IMR-90 (cell line): ENCODE measurements around the gene C1orf105. TPM values are rescaled to one million over a fixed set of nuclear protein-coding genes. Genes with fewer than 3 reads are reported as not detected.

Experiments
- ATAC-seq: fragments of 200-7000 bp; cut with Tn5 transposase; 2 replicates; pipeline ENCODE4 v1.9.1; 2020; ENCODE audit warnings: low read depth, mild to moderate bottlenecking, moderate library complexity
- BruUV-seq: library from RNA; stranded (reverse); fragments of 400-500 nt; replicated peaks from 2 replicates; lab custom pipeline; 2021; lab: Mats Ljungman, UMichigan
- CTCF ChIA-PET: fragments of 300-600 bp; formaldehyde crosslinking; extraction: SDS; loops from one replicate; lab custom pipeline; 2021; ENCODE audit warnings: antibody characterized with exemption; lab: Yijun Ruan, JAX
- POLR2A ChIA-PET: fragments of 300-600 bp; sonication (Branson Sonifier 250); formaldehyde crosslinking; loops from one replicate; lab custom pipeline; 2022; ENCODE audit warnings: antibody characterized with exemption; ENCODE audit not compliant: unreplicated experiment; lab: Charles Lee
- DNase-seq: peaks from one replicate; pipeline ENCODE4 v3.0.0; 2013
- H2AFZ ChIP-seq: replicated peaks from 2 replicates; pipeline ENCODE3; 2013; ENCODE audit warnings: low read length, mild to moderate bottlenecking; ENCODE audit not compliant: poor library complexity
- H2AK5ac ChIP-seq: 2 replicates; pipeline ENCODE4 v1.6.1; 2013; ENCODE audit warnings: low read depth, low read length, inconsistent platforms
- H2AK9ac ChIP-seq: replicated peaks from 2 replicates; pipeline ENCODE3; 2013; ENCODE audit warnings: mild to moderate bottlenecking, low read depth, low read length, moderate library complexity; ENCODE audit not compliant: poor library complexity
- H2BK120ac ChIP-seq: 2 replicates; pipeline ENCODE4 v1.6.1; 2013; ENCODE audit warnings: low read depth, low read length, inconsistent platforms
- H2BK15ac ChIP-seq: 3 replicates; pipeline ENCODE4 v1.6.1; 2013; ENCODE audit warnings: low read depth, low read length, inconsistent platforms
- H2BK20ac ChIP-seq: 2 replicates; pipeline ENCODE4 v1.6.1; 2013; ENCODE audit warnings: low read depth, mild to moderate bottlenecking, inconsistent platforms, low read length, moderate library complexity
- H2BK5ac ChIP-seq: 2 replicates; pipeline ENCODE4 v1.6.1; 2013; ENCODE audit warnings: mild to moderate bottlenecking, low read depth, low read length, inconsistent platforms; ENCODE audit not compliant: poor library complexity, severe bottlenecking
- H3K14ac ChIP-seq: replicated peaks from 2 replicates; pipeline ENCODE4 v1.6.1; 2013; ENCODE audit warnings: low read depth, low read length, inconsistent platforms
- H3K18ac ChIP-seq: 2 replicates; pipeline ENCODE4 v1.6.1; 2013; ENCODE audit warnings: low read depth, low read length, control low read depth
- H3K23ac ChIP-seq: 2 replicates; pipeline ENCODE4 v1.6.1; 2013; ENCODE audit warnings: low read depth, low read length, inconsistent platforms
- H3K27ac ChIP-seq: 2 replicates; pipeline ENCODE4 v1.5.1; 2013; ENCODE audit warnings: mild to moderate bottlenecking, control low read depth, low read length; ENCODE audit not compliant: insufficient read depth
- H3K27me3 ChIP-seq: 2 replicates; pipeline ENCODE4 v1.6.1; 2013; ENCODE audit warnings: low read length; ENCODE audit not compliant: control insufficient read depth, insufficient read depth
- H3K36me3 ChIP-seq: 2 replicates; pipeline ENCODE4 v1.6.1; 2013; ENCODE audit warnings: low read length, mixed read lengths; ENCODE audit not compliant: control insufficient read depth, insufficient read depth
- H3K4ac ChIP-seq: 2 replicates; pipeline ENCODE4 v1.6.1; 2013; ENCODE audit warnings: low read depth, low read length, inconsistent platforms
- H3K4me1 ChIP-seq: 2 replicates; pipeline ENCODE4 v1.6.1; 2013; ENCODE audit warnings: low read length, mixed read lengths; ENCODE audit not compliant: control insufficient read depth, insufficient read depth
- H3K4me2 ChIP-seq: 2 replicates; pipeline ENCODE4 v1.6.1; 2013; ENCODE audit warnings: low read depth, mild to moderate bottlenecking, control low read depth, low read length, moderate library complexity
- H3K4me3 ChIP-seq: 2 replicates; pipeline ENCODE4 v1.5.1; 2013; ENCODE audit warnings: low read depth, mild to moderate bottlenecking, control low read depth, low read length, moderate library complexity; ENCODE audit not compliant: insufficient read depth
- H3K56ac ChIP-seq: 2 replicates; pipeline ENCODE4 v1.6.1; 2013; ENCODE audit warnings: low read length, inconsistent platforms; ENCODE audit not compliant: insufficient read depth; ENCODE audit errors: extremely low read depth
- H3K79me1 ChIP-seq, 2 experiments: 2 replicates each; pipeline ENCODE4 v1.6.1; 2013; ENCODE audit warnings: low read length in 2 of 2, inconsistent platforms in 1 of 2, low read depth in 1 of 2
- H3K9ac ChIP-seq: 2 replicates; pipeline ENCODE4 v1.6.1; 2013; ENCODE audit warnings: low read depth, low read length, control low read depth
- H3K9me1 ChIP-seq: 2 replicates; pipeline ENCODE4 v1.6.1; 2013; ENCODE audit warnings: low read length, inconsistent platforms; ENCODE audit not compliant: insufficient read depth
- H3K9me3 ChIP-seq: 2 replicates; pipeline ENCODE4 v1.6.1; 2013; ENCODE audit warnings: low read length; ENCODE audit not compliant: control insufficient read depth, insufficient read depth
- H4K20me1 ChIP-seq: 2 replicates; pipeline ENCODE4 v1.6.1; 2013; ENCODE audit warnings: low read length, inconsistent platforms; ENCODE audit not compliant: insufficient read depth
- H4K5ac ChIP-seq: 2 replicates; pipeline ENCODE4 v1.6.1; 2013; ENCODE audit warnings: mild to moderate bottlenecking, low read depth, low read length, control low read depth
- H4K8ac ChIP-seq, 2 experiments: 2 replicates each; pipeline ENCODE4 v1.6.1; 2013; ENCODE audit warnings: low read depth in 2 of 2, low read length in 2 of 2, control low read depth in 1 of 2, inconsistent platforms in 1 of 2
- H4K91ac ChIP-seq: 2 replicates; pipeline ENCODE4 v1.6.1; 2013; ENCODE audit warnings: low read depth, low read length, inconsistent platforms; ENCODE audit not compliant: insufficient read depth
- RCOR1 ChIP-seq: IDR thresholded peaks from 2 replicates; pipeline ENCODE4 v1.6.1; 2012; ENCODE audit warnings: mild to moderate bottlenecking, low read length, improper control_type of control experiment; ENCODE audit not compliant: insufficient replicate concordance
- WGBS, 2 experiments: methylation state at CpG; one replicate each; pipeline versions ENCODE4 v1.1.5 to v1.1.7; 2013; ENCODE audit warnings: missing lambda C conversion rate in 2 of 2; ENCODE audit not compliant: insufficient read length in 1 of 2; ENCODE audit errors: extremely low coverage in 2 of 2; 5-methylcytosine and 5-hydroxymethylcytosine counted together
- dilution Hi-C: fragments of 300-500 bp; cut with HindIII; formaldehyde crosslinking; loops from one replicate; pipeline ENCODE4 v1.14.3; 2018; ENCODE audit warnings: low sequenced_read_pairs; ENCODE audit not compliant: unreplicated experiment
- in situ Hi-C: fragments of 300-500 bp; cut with MboI; formaldehyde crosslinking; loops from 3 replicates; pipeline ENCODE4 v1.14.3; 2019; ENCODE audit warnings: low sequenced_read_pairs, inconsistent platforms, mixed read lengths
- intact Hi-C: fragments of 100-400 bp; cut with micrococcal nuclease; formaldehyde crosslinking; loops from 2 replicates; pipeline ENCODE4 v1.10.0; 2022
- polyA plus RNA-seq, 3 experiments: library from polyadenylated mRNA; depleted of rRNA; stranded (reverse); fragments of >200 nt; gene quantifications; 2 replicates each; pipeline ENCODE4 v1.2.3, GENCODE V29; 2012; ENCODE audit warnings: low replicate concordance in 1 of 3
- total RNA-seq: library from RNA; depleted of rRNA; stranded (reverse); fragments of >200 nt; gene quantifications from 2 replicates; pipeline ENCODE4 v1.2.3, GENCODE V29; 2012

Gene C1orf105
- total and polyA plus RNA-seq, 2 of the 4 experiments (the other 2 are of a cell fraction), result not detected

DNA sequence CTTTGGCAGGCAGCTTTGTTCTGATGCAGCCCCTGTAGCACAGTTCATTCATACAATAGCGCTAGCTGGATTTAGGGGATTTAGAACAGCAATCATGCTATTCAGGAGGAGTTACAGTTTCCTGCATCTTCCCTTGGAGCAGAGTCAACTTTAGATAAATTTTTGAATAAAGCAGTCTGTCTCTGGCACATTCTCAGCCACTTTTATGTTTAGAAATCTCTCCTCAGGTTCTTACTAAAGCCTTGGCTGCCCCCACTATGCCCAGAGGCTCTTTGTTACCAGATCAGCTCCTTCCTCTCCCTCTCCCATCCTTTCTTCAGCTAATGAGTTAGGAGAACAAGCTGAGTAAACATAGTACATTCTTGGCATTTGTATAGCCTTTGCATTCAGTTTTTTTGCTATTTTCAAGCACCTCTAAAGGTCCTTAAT is 40.4 kb downstream of the C1orf105 start:
- Histone ChIP-seq H4K20me1 (no peaks in the 10 kb centered on the region), H3K23ac (no peak overlapping the region), H3K14ac (no peak overlapping the region), H2AFZ (no peak overlapping the region), H3K79me1 (no peaks in the 10 kb centered on the region), H2AK9ac (no peak overlapping the region), H4K8ac (no peak overlapping the region), H3K56ac (no peak overlapping the region), H3K27ac (no peak overlapping the region), H3K27me3 (peaks cover 17% of the 10 kb centered on the region), H2BK15ac (no peak overlapping the region), H3K4me2 (no peak overlapping the region), H3K4me1 (no peaks in the 10 kb centered on the region), H2BK120ac (no peak overlapping the region), H3K36me3 (no peaks in the 10 kb centered on the region), H3K18ac (no peak overlapping the region), H3K9me3 (no peaks in the 10 kb centered on the region), H2BK20ac (no peak overlapping the region), H2BK5ac (no peak overlapping the region), H3K9ac (no peak overlapping the region), H2AK5ac (no peak overlapping the region), H4K91ac (no peak overlapping the region), H3K9me1 (no peaks in the 10 kb centered on the region; the same call in 1 of the 2 replicates), H4K5ac (no peak overlapping the region), H3K4ac (no peak overlapping the region), H3K4me3 (no peak overlapping the region)
- ATAC-seq, result no peak
- intact Hi-C loops, result no loop called here
- no peak for TF ChIP-seq RCOR1
- in situ Hi-C loops, result no loop called here
- no CpG with 5 or more reads among the region's 1 CpG for WGBS, 2 experiments
- POLR2A ChIA-PET, result no interaction called here
- dilution Hi-C loops, result no loop called here
- no TSS peak for BruUV-seq
- no peak for DNase-seq
- CTCF ChIA-PET, result no interaction called here
